SU-DHL-6 (cell line): ENCODE results near the gene KIF18B.

Source experiments
- CTCF ChIP-seq: fragments of 200-600 bp; sonication (generic); IDR thresholded peaks from one replicate; pipeline ENCODE4 v1.5.1; 2017; ENCODE audit warnings: antibody characterized with exemption, mild to moderate bottlenecking, low read length, moderate library complexity; ENCODE audit not compliant: insufficient read depth, poor library complexity, severe bottlenecking
- EZH2phosphoT487 ChIP-seq: fragments of 200-600 bp; sonication (generic), shearing (Covaris generic); conservative IDR thresholded peaks from 2 replicates; pipeline ENCODE4 v1.6.1; 2018; ENCODE audit warnings: mild to moderate bottlenecking, antibody characterized with exemption, low read length, moderate library complexity, mixed read lengths

GRCh38 chr17:44940768-44941167 is 6.8 kb downstream of the KIF18B start:
- no peak for TF ChIP-seq CTCF
- TF ChIP-seq EZH2phosphoT487: no peak
